Epidermal melanocyte (primary cell): ENCODE measurements around the gene MTA1.

Experiments
- DNase-seq: peaks from one replicate; pipeline ENCODE4 v3.0.0; 2011; ENCODE audit warnings: low spot score; ENCODE audit not compliant: insufficient read length

MTA1 gene

DNA sequence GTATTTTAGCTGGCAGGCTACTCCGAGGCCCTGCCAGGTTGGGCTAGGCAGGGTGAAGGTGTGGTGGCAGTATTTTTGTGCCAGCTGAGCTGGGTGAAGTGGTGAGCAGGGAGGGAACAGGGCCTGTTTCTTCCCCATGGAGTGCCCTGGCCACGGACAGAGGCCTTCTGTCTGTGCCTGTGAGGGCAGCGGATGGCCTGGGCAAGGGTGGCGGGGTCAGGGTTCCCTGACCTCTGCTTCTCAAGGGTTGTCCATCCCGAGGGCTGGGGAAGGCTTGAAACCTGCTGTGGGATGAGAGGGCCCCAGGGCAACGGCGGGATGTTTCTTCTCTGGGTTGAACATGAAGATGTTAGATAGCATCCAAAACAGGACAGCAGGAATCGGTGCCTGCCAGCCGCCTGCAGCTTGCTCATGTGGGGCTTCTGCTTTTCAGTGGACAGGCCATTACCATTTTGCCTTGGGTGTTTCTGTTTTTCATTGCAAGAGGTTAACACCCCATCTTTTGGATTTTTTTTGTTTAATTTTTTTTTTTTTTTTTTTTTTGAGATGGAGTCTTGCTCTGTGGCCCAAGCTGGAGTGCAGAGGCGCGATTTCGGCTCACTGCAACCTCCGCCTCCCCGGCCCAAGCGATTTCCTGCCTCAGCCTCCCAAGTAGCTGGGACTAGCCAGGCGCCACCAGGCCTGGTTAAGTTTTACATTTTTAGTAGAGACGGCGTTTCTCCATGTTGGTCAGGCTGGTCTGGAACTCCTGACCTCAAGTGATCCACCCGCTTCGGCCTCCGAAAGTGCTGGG, 3.3 kb downstream of the MTA1 start:
- no peak for DNase-seq

- DNase-seq = no peak
Measured at GRCh38 chr14:105423488-105424195, 4.0 kb downstream of the MTA1 start.

DNA sequence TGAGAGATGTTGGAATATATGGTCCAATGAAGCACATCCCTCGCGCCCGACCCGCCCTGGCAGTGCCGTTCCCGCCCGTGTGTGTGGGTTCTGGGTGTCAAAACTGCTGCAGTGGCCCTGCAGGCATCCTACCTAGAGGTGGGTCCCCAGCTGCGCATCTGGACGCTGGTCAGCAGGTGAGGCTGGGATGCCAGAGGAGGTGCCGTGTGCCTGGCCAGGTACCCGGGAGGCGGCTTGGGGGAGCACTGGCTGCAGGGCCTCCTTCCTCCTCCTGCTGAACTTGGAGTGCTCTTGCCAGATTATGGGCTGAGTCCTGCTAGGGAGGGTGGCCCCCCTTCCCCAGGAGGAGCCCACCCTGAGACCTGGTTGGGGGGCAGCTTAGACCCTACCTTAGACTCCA, 5.2 kb downstream of the MTA1 start:
- no peak for DNase-seq

DNA sequence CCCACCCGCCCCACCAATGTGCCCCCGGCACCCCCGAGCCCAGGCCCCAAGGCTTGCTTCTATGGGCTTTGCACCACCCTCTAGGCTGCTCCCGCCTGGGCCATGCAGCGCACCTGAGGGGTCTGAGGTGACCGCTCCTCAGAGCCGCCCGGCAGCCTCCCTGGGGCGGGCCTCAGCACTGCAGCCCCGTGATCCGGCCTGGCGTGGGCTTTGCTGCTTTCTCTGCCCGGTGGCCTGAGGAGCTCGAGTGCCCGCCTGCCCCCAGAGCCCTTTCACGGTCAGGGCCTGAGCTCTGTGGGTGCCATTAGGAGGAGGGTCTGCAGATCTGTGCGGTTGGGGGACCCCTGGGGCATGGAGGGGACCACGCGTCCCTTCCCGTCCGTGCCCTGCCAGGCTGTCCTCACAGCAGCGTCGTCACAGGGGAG, 6.2 kb downstream of the MTA1 start:
- no peak for DNase-seq

DNA sequence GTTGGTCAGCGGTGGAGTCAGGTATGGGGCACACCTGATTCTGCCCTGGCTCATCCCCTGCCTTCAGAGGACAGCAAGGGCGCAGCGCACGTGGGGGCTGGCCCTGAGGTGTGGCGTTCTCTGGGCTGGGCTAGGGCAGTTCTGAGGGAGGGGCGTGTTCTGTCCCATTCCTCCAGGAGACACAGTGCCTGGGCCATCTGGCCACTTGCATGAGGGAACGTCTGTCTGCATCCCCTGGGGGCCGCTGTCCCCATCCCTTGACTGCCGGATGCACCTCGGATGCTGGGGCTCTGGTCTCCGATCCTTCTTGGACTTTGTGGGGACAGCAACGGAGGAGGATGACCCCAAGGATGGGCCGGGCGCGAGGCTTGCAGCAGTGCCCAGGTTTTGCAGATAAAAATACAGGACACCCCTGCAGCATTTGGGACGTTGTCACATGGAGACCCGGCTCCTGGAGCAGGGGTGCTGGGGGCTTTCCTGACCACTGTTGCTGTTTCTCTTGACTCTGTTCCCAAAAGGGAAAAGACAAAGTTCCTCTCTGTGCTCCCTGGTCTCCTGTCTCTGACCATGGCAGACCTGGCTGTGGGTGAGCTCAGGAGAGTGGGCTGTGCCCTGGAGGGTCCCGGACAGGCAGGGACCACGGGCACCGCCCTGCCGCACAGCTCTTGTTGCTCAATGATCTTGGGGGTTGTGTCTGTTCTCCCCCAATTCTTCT, 6.9 kb downstream of the MTA1 start:
- no peak for DNase-seq

DNA sequence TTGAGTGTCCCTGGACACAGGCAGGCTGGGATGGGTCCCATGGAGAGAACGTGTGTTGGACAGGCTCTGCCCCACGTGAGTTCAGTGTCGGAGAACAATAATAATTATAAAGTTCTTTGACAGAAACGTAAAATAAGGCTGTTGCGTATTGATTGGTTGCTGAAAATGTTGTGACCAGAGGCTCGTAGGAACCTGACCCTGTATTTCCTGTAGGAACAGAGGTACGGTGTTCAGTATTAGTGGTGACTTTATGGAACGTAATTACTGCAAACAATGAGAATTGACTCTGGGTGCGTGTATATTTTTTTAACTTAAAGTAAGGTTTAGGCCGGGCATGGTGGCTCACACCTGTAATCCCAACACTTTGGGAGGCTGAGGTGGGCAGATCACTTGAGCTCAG, 7.8 kb downstream of the MTA1 start:
- DNase-seq = no peak

- DNase-seq = no peak
Measured at GRCh38 chr14:105427936-105428485, 8.4 kb downstream of the MTA1 start.

GRCh38 chr14:105430042-105430441, 10.4 kb downstream of the MTA1 start:
- no peak for DNase-seq

DNA sequence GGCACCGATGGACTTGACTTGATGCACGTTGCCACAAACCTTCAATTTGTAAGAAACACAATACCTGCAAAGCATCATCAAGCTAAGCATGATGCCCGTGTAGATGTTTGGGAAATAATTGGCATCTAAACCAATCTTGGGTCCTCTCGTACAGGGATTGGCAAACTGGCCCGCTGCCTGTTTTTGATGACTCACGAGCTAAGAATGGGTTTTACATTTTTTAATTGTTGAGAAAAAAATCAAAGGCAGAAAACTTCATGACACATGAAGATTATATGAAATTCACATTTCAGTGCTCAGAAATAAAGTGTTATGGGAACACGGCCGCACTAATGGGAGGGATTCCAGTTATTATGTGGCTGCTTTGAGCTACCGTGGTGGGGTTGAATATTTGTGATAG, 10.9 kb downstream of the MTA1 start:
- DNase-seq = no peak

- no peak for DNase-seq
Measured at GRCh38 chr14:105431256-105431655, 11.6 kb downstream of the MTA1 start.

DNA sequence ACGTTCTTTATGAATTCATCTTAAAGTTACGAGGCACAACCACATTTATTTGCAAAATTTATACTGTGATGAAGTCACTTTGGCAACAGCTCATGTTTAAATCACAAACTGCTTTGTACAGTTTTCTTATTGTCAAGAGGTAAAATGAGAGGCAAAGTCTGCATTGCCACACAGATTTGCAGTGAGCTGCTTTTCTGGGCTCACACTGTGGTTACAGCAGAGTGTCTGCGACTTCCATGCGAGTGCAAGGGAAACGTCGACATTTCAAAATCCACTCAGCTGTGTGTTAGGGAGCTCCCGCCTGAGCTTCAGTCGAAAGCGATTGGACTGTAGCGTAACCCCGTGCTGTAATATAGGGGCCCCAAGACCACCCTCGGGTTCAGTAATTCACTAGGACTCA, 13.0 kb downstream of the MTA1 start:
- no peak for DNase-seq

DNA sequence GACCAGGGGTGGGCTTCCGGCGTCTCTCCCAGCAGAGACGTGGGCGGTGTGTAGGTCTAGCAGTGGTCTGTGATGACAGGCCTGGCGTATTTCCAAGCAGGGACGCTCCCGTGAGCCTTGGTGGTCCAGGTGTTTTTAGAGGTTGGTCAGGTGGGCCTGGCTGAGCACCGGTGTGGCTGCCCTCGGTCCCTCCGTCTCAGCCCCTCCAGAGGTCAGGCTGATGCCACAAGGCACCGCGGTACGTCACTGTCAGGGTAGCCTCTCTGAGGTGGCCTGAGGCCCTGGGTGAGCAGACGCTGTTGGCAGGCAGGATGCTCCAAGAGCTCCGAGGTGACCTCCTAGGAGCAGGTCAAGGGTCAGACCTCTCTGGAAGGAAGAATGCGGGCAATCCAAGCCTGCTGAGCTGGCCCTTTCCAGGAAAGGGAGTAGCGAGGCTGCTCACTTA, 13.6 kb downstream of the MTA1 start:
- no peak for DNase-seq

GRCh38 chr14:105436402-105436801, 16.8 kb downstream of the MTA1 start:
- DNase-seq = no peak

GRCh38 chr14:105436891-105437722, 17.5 kb downstream of the MTA1 start:
- no peak for DNase-seq

GRCh38 chr14:105437723-105438500, 18.3 kb downstream of the MTA1 start:
- DNase-seq = no peak

DNA sequence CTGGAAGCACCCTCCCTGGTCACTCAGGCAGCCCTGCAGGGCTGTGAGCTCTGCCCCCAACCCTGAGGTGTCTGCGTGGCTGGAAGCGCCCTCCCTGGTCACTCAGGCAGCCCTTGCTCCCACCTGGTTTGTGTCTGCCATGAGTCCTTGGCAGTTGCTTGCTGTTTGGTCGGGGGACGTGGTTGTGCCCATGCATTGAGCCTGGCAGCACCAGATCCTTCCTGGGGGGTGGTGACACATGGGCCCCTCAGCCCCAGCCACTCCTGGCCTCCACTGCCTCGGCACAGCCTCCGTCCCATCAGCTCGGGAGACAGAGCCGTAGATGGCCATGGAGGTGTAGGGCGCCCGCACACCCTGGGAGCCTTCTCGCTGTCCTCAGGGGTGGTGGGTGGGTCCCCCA, 19.6 kb downstream of the MTA1 start:
- no peak for DNase-seq

GRCh38 chr14:105439710-105440553, 20.3 kb downstream of the MTA1 start:
- DNase-seq = no peak

DNA sequence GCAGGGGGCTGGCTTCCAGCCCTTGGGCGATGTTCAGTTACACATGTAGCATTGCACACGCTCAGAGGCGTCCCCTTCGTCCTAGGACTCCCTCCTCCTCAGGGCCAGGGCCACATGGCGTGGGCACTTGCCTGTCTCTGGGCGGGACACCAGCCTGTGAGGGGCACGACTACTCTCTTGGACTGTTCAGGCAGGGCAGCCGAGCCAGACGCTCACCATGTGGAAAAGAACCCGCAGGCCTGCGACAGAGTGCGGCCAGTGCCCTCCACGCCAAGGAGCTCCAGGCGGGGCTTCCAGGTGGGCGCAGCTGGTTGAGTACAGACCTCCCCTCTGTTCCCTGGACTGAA, 20.9 kb downstream of the MTA1 start:
- no peak for DNase-seq

DNA sequence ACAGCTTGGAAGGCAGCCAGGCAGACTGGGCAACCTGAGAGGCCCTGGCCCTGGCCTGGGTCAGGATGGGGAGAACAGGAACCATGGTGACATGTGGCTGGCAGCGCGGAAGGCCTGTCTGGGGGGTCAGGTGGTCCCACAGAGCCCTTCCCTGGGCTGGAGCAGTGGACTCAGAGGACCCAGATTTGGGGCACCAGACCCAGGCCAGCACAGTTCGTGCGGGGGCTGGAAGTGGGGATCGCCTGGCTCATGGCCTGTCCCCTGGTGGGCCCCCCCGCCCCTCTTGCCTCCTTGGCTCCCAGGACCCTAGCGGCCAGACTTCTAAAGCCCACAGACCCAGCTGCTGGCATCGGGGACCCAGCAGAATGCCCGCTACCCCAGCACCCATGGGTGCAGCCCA, 21.4 kb downstream of the MTA1 start:
- no peak for DNase-seq
